Activated T-cell treated with anti-CD3 and anti-CD28 coated beads for 24 hours (primary cell): ENCODE results near the gene DCC.

Source experiments
- DNase-seq: peaks from one replicate; pipeline ENCODE4 v3.0.0-alpha.2; 2020; ENCODE audit warnings: low read depth

Gene DCC

GRCh38 chr18:52605345-52605744, 265.3 kb downstream of the DCC start:
- DNase-seq: no peak

DNA sequence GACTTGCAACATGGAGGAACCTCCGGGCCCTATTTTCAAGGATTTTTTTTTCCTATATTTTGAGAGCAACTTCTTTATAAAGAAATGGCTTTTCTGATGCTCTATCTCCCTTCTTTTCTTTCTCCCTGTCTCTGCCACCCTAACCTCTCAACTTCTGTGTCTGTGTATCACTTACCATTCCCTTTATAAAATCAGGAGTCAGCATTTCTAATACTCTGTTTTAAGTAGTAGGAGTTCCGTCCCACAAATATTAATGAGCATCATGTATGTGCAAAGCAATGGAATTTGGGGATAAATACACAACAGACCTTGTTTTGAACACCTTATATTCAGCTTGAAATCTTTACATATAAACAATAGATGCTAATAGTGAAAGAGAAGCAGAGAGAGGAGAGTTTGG, 268.0 kb downstream of the DCC start:
- DNase-seq: no peak

DNA sequence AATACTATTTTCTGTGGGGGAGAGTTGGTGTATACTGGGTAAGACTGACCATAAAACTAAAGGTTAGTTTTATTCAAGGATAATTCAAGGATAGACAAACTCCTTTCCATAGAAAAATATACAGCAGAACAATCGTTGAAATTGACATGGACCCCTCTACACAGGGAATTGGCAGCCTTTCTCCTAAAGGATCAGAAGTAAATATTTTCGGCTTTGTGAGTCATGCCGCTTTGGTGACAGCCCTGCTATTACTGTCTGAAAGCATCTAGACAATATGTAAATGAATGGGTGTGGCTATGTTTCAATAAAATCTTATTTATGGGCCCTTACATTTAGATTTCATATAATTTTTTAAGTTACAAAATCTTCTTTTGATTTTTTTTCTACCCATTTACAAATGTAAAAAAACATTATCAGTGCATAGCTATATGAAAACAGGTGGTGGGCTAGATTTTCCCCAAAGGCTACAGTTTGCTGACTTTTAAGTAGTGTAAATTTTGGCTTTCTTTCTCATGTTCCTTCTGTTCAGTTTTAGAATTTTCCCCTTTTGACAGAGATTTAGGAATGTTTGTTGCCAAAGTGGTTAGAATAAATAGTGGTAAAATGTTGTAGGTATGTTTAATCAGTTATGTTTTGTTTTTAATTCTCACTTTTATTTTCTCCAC, 270.6 kb downstream of the DCC start:
- no peak for DNase-seq

- DNase-seq: no peak
Measured at GRCh38 chr18:52612406-52612805, 272.4 kb downstream of the DCC start.

GRCh38 chr18:52615321-52615720, 275.3 kb downstream of the DCC start:
- DNase-seq: no peak

- DNase-seq: no peak
Measured at GRCh38 chr18:52615943-52616342, 275.9 kb downstream of the DCC start.

- DNase-seq: no peak
Measured at GRCh38 chr18:52617931-52618330, 277.9 kb downstream of the DCC start.

- no peak for DNase-seq
Measured at GRCh38 chr18:52620926-52621439, 281.0 kb downstream of the DCC start.

DNA sequence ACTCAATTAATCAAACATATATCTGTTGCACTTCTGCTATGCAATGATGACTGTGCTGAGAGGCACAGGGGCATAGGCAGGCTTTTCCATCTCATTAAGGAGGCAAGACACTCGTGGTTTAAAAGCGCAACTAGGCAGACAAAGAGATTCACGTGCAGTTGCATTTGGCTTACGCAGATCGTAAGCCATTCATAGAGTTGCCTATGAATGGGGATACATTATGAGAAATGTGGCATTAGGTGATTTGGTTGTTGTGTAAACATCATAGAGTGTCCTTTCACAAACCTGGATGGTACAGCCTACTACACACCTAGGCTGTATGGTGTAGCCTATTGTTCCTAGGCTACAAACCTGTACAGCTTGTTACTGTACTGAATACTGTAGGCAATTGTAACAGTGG, 284.7 kb downstream of the DCC start:
- DNase-seq: no peak

DNA sequence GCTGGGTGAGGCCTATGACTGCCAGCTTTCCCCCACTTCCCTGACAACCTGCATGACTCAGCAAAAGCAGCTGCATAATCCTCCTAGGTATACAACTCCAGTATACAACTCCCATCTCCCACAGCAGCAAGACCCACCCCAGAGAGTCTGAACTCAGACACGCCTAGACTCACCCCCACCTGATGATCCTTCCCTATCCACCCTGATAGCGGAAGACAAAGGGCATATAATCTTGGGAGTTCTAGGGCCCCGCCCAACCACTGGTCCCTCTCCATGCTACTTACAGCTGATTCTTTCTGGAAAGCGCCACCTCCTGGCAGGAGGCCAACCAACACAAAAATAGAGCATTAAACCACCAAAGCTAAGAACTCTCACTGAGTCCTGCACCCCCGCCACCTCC, 296.5 kb downstream of the DCC start:
- no peak for DNase-seq

- DNase-seq: no peak
Measured at GRCh38 chr18:52648201-52648600, 308.2 kb downstream of the DCC start.

DNA sequence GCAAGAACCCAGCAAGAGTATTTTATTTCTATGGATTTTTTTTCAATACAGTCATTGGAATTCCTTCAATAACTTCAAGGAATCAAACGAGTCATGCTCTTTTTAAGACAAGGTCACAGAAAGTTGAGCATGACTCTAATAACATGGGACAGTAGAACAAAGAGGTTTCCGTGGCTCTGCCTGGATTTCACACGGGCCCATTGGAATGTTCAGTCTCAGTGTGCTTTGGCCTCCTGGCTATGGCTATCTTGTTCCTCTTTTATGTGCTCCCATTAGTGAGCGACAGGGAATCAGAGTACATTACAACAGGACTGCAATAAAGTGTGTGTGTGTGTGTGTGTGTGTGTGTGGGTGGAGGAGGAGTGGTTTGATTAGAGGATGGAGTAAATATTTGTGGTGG, 312.4 kb downstream of the DCC start:
- no peak for DNase-seq

- no peak for DNase-seq
Measured at GRCh38 chr18:52657043-52657805, 317.2 kb downstream of the DCC start.

DNA sequence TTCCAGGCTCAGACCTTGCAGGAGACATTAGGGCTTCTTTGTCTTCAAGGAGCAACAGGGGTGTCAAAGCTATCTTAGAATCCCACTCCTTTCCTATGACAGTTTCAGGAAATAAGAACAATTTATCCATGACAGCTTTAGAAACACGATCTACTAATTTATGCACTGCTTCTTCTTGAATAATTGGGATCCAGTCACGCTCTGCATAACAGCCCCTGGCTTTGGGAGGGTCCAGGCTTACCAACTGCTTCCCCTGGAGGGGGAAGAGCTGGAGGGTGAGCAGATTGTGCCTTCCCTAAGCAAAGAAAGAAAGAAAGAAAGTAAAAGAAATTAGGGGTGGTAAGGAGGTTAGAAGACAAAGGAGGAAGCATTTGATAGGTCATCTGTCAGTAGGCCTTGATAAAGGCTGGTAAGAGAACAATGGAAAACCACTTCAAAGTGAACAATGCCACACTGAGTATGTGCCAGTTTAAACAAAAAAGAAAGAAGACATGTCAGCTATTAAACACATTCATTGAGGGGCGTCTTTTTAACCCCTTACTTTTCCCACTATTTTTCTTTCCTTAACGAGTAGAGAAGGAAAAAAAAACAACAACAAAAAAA, 327.6 kb downstream of the DCC start:
- DNase-seq: no peak

DNA sequence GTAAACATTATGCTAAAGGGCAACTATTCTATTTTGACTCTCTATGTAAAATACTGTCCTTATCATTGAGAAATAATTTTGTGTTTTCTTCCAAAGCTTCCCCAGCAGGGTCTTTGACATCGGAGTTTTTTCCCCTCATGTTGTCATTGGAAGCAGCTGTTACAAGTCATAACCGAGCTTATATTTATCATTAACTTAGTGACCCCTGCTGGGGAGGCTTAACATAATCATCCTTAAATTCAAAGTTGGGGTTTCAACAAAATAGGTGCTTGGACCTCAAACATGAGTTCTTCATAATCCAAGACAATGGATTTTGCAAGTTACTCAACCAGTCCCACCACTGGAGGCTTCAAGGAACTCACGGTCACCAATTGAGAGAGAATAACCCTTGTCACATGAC, 330.9 kb downstream of the DCC start:
- no peak for DNase-seq

DNA sequence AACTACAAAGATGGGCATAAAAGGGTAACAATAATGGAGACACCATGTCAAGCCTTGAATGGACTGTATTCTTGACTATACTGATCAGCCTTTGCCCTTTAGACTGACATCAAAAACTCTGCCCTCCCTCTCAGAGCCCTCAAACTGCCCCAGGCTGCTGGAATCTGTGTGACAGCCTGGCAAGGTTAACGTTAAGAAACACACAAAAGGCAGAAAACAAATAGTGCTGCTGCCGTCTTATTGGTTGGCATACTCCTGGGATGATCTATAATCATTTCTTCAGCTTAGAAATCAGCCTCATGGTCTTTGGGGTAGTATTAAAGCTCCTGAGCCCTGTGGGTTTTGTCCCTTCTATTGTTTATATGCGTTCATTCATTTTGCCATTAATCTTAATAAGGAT, 338.0 kb downstream of the DCC start:
- DNase-seq: no peak

DNA sequence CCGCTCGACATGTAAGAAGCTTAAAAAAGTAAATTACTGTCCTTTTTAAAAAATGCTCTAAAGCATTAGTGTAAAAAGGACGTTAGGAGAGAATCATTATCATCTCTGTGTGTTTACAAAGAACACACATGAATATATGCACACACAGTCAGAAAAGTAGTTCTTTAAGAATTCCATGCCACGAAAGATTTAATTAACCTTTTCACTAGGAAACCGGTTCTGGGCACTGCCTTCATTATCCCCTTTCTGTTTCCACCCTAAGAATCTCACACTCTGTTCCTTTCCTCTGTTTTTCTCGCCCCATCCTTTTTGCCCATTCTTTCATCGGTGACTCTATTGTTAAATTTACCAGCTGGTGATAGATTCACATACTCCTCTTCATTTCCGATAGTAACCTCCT, 338.6 kb downstream of the DCC start:
- no peak for DNase-seq

GRCh38 chr18:52679354-52679753, 339.4 kb downstream of the DCC start:
- no peak for DNase-seq

DNA sequence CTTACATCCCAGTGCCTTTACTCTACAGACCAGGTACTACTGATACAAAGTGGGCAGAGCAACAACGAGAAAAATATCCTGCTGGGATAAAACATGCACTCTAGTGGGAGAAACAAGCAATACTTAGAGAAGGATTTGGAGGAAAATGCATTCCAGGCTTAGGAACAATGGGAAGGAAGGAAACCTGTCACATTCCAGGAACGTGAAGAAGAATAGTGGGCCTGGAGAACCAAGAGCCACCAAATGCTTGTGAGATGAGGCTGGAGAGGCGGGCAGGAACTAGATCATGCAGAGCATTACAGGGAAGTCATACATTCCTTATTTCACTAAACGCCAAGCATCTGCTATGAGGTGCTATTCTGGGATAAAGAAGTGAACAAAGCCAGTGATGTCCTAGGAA, 342.3 kb downstream of the DCC start:
- DNase-seq: no peak

DNA sequence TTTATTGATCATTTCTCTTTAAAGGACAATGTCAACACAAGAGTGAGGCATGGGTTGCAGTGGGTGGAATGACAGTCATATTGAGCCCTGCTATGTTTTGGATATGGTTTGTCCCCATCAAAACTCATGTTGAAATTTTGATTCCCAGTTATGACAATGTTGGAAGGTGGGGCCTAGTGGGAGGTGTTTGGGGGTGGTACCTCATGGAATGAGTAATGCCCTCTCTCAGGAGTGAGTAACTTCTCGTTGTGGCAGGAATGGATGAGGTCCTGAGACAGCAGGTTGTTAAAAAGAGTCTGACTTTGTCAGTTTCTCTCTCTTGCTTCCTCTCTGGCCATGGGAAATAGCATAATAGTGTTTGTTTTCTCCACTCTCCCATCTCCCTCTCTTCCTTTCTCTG, 345.3 kb downstream of the DCC start:
- no peak for DNase-seq

DNA sequence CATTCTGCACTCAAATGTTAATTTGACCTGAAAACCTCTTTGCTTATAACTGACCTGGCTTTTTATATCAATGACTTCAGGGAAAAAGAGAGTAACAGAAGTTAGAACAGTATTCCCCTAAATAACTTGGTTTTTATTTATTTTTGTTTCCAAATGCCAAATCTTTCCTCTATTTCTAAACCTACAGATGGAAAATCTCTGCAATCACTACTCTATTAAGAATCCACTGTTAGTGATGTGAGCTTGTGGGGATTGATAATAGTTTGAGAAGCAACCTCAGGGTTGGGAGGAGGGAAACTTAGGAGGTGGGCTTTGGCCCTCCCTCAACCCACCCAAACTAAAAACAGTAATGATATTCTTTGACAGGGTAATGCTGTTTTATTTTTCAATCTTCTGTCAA, 351.8 kb downstream of the DCC start:
- no peak for DNase-seq

DNA sequence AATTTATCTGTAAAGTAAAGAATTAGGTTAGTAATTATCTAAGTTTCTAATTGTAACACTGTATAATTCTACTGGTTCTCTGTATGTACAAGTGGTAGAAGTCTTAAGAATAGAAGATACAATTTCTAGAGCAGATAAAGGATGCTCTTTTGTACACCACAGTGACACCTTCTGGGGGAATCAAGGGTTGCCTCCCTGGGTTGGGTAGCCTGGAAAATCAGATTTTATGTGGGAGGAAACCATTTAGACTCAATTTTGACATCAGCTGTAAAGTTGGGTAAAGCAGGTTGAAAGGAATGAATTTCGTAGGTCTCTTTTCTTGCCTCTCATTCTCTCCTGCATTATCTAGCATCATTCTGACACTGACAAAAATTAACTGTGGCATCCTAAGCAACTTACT, 354.8 kb downstream of the DCC start:
- DNase-seq: no peak

GRCh38 chr18:52700116-52700515, 360.1 kb downstream of the DCC start:
- no peak for DNase-seq
